Caco-2 (cell line): ENCODE results near the gene TET2. TPM values are rescaled to one million over a fixed set of nuclear protein-coding genes. Genes with fewer than 3 reads are reported as not detected.
A peak's percentile ranks its signal among the peaks of the same experiment; 100 is the strongest.

ENCODE experiments used
- BruUV-seq: library from RNA; stranded (reverse); fragments of 400-500 nt; replicated peaks from 2 replicates; lab custom pipeline; 2021; lab: Mats Ljungman, UMichigan
- CTCF ChIA-PET: fragments of 300-600 bp; sonication (Branson Sonifier 250); formaldehyde crosslinking; loops from one replicate; lab custom pipeline; 2022; ENCODE audit warnings: antibody characterized with exemption; lab: Charles Lee
- POLR2A ChIA-PET: fragments of 300-600 bp; sonication (Branson Sonifier 250); formaldehyde crosslinking; loops from one replicate; lab custom pipeline; 2022; ENCODE audit warnings: antibody characterized with exemption; lab: Charles Lee
- DNase-seq, 2 experiments: peaks; one replicate each; pipeline versions ENCODE4 v3.0.0 to v3.0.0-alpha.2; 2020 to 2022
- H3K27me3 ChIP-seq: replicated peaks from 2 replicates; pipeline ENCODE4 v1.6.0; 2011; ENCODE audit warnings: low read length; ENCODE audit not compliant: control insufficient read depth, insufficient read depth
- H3K36me3 ChIP-seq: 2 replicates; pipeline ENCODE4 v1.5.1; 2011; ENCODE audit warnings: low read length; ENCODE audit not compliant: control insufficient read depth, insufficient read depth
- H3K4me1 ChIP-seq: fragments of 250-450 bp; sonication (Bioruptor Pico); 2 replicates; pipeline ENCODE4 v1.5.1; 2020; ENCODE audit warnings: mild to moderate bottlenecking
- H3K4me3 ChIP-seq: 2 replicates; pipeline ENCODE4 v1.5.1; 2011; ENCODE audit warnings: low read depth, mild to moderate bottlenecking, control low read depth, low read length
- H3K9me3 ChIP-seq: fragments of 250-450 bp; sonication (Bioruptor Pico); 2 replicates; pipeline ENCODE4 v1.5.1; 2020; ENCODE audit warnings: mild to moderate bottlenecking, moderate library complexity
- H3K27ac Mint-ChIP-seq: one replicate; pipeline ENCODE4 v1.8.0; 2022; ENCODE audit warnings: mixed read lengths; ENCODE audit not compliant: unreplicated experiment
- H3K27me3 Mint-ChIP-seq: one replicate; pipeline ENCODE4 v1.8.0; 2022; ENCODE audit warnings: mixed read lengths; ENCODE audit not compliant: insufficient read depth, unreplicated experiment
- H3K36me3 Mint-ChIP-seq: one replicate; pipeline ENCODE4 v1.8.0; 2022; ENCODE audit warnings: mild to moderate bottlenecking, mixed read lengths; ENCODE audit not compliant: insufficient read depth, unreplicated experiment
- H3K4me1 Mint-ChIP-seq: one replicate; pipeline ENCODE4 v1.8.0; 2022; ENCODE audit warnings: low read depth, mixed read lengths; ENCODE audit not compliant: unreplicated experiment
- H3K4me3 Mint-ChIP-seq: one replicate; pipeline ENCODE4 v1.8.0; 2022; ENCODE audit warnings: mild to moderate bottlenecking, moderate library complexity, mixed read lengths; ENCODE audit not compliant: unreplicated experiment
- H3K9me3 Mint-ChIP-seq: one replicate; pipeline ENCODE4 v1.8.0; 2022; ENCODE audit warnings: mixed read lengths; ENCODE audit not compliant: unreplicated experiment
- CTCF ChIP-seq, 2 experiments: fragments of 200-600 bp in 1 of 2; IDR thresholded peaks; 1 replicate in 1 of 2; 2 replicates in 1 of 2; pipeline versions ENCODE4 v1.5.1 to v1.8.0; 2011 to 2022; ENCODE audit warnings: antibody characterized with exemption in 1 of 2, control low read depth in 1 of 2, inconsistent platforms in 1 of 2, low read depth in 1 of 2, low read length in 1 of 2, mild to moderate bottlenecking in 1 of 2, moderate library complexity in 1 of 2; ENCODE audit not compliant: insufficient read depth in 1 of 2, severe bottlenecking in 1 of 2, unreplicated experiment in 1 of 2
- intact Hi-C: fragments of 100-400 bp; cut with micrococcal nuclease; formaldehyde crosslinking; loops from one replicate; pipeline ENCODE4 v1.10.0; 2022; ENCODE audit not compliant: unreplicated experiment
- total RNA-seq: library from RNA; stranded (reverse); gene quantifications from 2 replicates; pipeline ENCODE4 v1.2.3, GENCODE V29; 2022

Gene TET2
- total RNA-seq, 1 experiment from 2014 or later = 14.8 TPM

GRCh38 chr4:105145156-105145902, 1.3 kb upstream of the TET2 start:
- no peaks in the 10 kb centered on the region for H3K27me3 ChIP-seq
- Mint-ChIP-seq H3K27ac (peak overlapping the region; percentile 1), H3K9me3 (no peaks in the 10 kb centered on the region), H3K27me3 (no peaks in the 10 kb centered on the region), H3K4me3 (peak overlapping the region; percentile 94), H3K4me1 (no peaks in the 10 kb centered on the region), H3K36me3 (no peaks in the 10 kb centered on the region)
- DNase-seq = no peak
- ChIA-PET POLR2A (interaction anchor here (0.7 kb wide), 1 partner anchor 17 kb away, joined by 3 read pairs; no protein-coding TSS in a partner anchor), CTCF (interaction anchor here (0.6 kb wide), 1 partner anchor 285 kb away, joined by 3 read pairs; no protein-coding TSS in a partner anchor)
- H3K4me3 ChIP-seq = no peak overlapping the region; the same call in 1 of the 2 replicates
- no peaks in the 10 kb centered on the region for H3K9me3 ChIP-seq
- TSS peak; percentile 40 for BruUV-seq
- no peak for TF ChIP-seq CTCF (IDR thresholded peaks at IDR 0.05; ENCODE audit: insufficient read depth in 1 of 2, low read depth in 1 of 2, low read length in 1 of 2, severe bottlenecking in 1 of 2, unreplicated experiment in 1 of 2)
- intact Hi-C loops = no loop called here
- H3K4me1 ChIP-seq = no peaks in the 10 kb centered on the region; the same call in 1 of the 2 replicates
- no peaks in the 10 kb centered on the region for H3K36me3 ChIP-seq

GRCh38 chr4:105145903-105146275, 787 bp upstream of the TET2 start:
- Histone ChIP-seq H3K4me3 (peak overlapping the region; percentile 57), H3K36me3 (no peaks in the 10 kb centered on the region), H3K9me3 (no peaks in the 10 kb centered on the region), H3K27me3 (no peaks in the 10 kb centered on the region), H3K4me1 (no peaks in the 10 kb centered on the region; the same call in 1 of the 2 replicates)
- ChIA-PET CTCF (no interaction called here), POLR2A (interaction anchor here (1.0 kb wide), 1 partner anchor 296 kb away, joined by 4 read pairs; no protein-coding TSS in a partner anchor)
- no peak for TF ChIP-seq CTCF (IDR thresholded peaks at IDR 0.05; ENCODE audit: insufficient read depth in 1 of 2, low read depth in 1 of 2, low read length in 1 of 2, severe bottlenecking in 1 of 2, unreplicated experiment in 1 of 2)
- H3K27ac Mint-ChIP-seq = peak overlapping the region; percentile 1
- no peaks in the 10 kb centered on the region for H3K9me3 Mint-ChIP-seq
- DNase-seq = no peak
- no TSS peak for BruUV-seq
- H3K36me3 Mint-ChIP-seq = no peaks in the 10 kb centered on the region
- H3K4me3 Mint-ChIP-seq = peak overlapping the region; percentile 94
- no peaks in the 10 kb centered on the region for H3K27me3 Mint-ChIP-seq
- intact Hi-C loops = loop anchor here (1.0 to 2.0 kb wide), 2 partner anchors 47 to 327 kb away; no protein-coding TSS in a partner anchor
- no peaks in the 10 kb centered on the region for H3K4me1 Mint-ChIP-seq

GRCh38 chr4:105147016-105147552, 408 bp downstream of the TET2 start:
- DNase-seq = no peak
- no peaks in the 10 kb centered on the region for H3K27me3 Mint-ChIP-seq
- no peaks in the 10 kb centered on the region for H3K4me1 Mint-ChIP-seq
- intact Hi-C loops = loop anchor here (2.0 kb wide), 1 partner anchor 326 kb away; no protein-coding TSS in a partner anchor
- BruUV-seq = TSS peak; percentile 47
- Histone ChIP-seq H3K9me3 (no peaks in the 10 kb centered on the region), H3K4me3 (peak overlapping the region; percentile 57), H3K27me3 (no peaks in the 10 kb centered on the region), H3K4me1 (no peaks in the 10 kb centered on the region; the same call in 1 of the 2 replicates), H3K36me3 (no peaks in the 10 kb centered on the region)
- peak overlapping the region; percentile 97 for H3K27ac Mint-ChIP-seq
- H3K4me3 Mint-ChIP-seq = peak overlapping the region; percentile 94
- no peak for TF ChIP-seq CTCF (IDR thresholded peaks at IDR 0.05; ENCODE audit: insufficient read depth in 1 of 2, low read depth in 1 of 2, low read length in 1 of 2, severe bottlenecking in 1 of 2, unreplicated experiment in 1 of 2)
- POLR2A ChIA-PET = interaction anchor here (1.0 kb wide), 1 partner anchor 294 kb away, joined by 4 read pairs; no protein-coding TSS in a partner anchor
- no peaks in the 10 kb centered on the region for H3K36me3 Mint-ChIP-seq
- CTCF ChIA-PET = no interaction called here
- H3K9me3 Mint-ChIP-seq = no peaks in the 10 kb centered on the region
